K562 (cell line): ENCODE measurements around the gene PRPF18. TPM values are rescaled to one million over a fixed set of nuclear protein-coding genes. Genes with fewer than 3 reads are reported as not detected.

Source experiments
- ADNP ChIP-seq: fragments of 200-800 bp; sonication (Bioruptor generic); IDR thresholded peaks from 2 replicates; pipeline ENCODE4 v1.6.1; 2016; ENCODE audit warnings: missing genetic modification characterization, missing compliant biosample characterization
- CTBP1 ChIP-seq: fragments of 450-650 bp; IDR thresholded peaks from 2 replicates; pipeline ENCODE4 v1.6.1; 2016; ENCODE audit warnings: borderline replicate concordance
- CTCFL ChIP-seq: IDR thresholded peaks from 2 replicates; pipeline ENCODE4 v1.6.1; 2011; ENCODE audit warnings: borderline replicate concordance, low read depth, mild to moderate bottlenecking, moderate library complexity, low read length; ENCODE audit not compliant: insufficient read depth, poor library complexity, severe bottlenecking
- FOXP1 ChIP-seq: sonication (generic); formaldehyde crosslinking; IDR thresholded peaks from 2 replicates; pipeline ENCODE4 v1.8.0; 2022; ENCODE audit warnings: mild to moderate bottlenecking, missing genetic modification reagents
- IRF2 ChIP-seq: sonication (generic); formaldehyde crosslinking; IDR thresholded peaks from 2 replicates; pipeline ENCODE4 v1.8.1; 2022; ENCODE audit warnings: mild to moderate bottlenecking, missing genetic modification reagents
- KLF16 ChIP-seq: IDR thresholded peaks from 2 replicates; pipeline ENCODE4 v1.6.1; 2016; ENCODE audit warnings: antibody characterized with exemption
- MEIS2 ChIP-seq: fragments of 450-650 bp; IDR thresholded peaks from 2 replicates; pipeline ENCODE4 v1.6.1; 2014; ENCODE audit warnings: mild to moderate bottlenecking; ENCODE audit not compliant: partially characterized antibody
- PPARD ChIP-seq: fragments of 250-450 bp; sonication (Bioruptor Pico); IDR thresholded peaks from 2 replicates; pipeline ENCODE4 v1.8.0; 2022; ENCODE audit warnings: inconsistent platforms, mild to moderate bottlenecking, moderate library complexity
- RBFOX2 ChIP-seq: fragments of 200-400 bp; formaldehyde crosslinking; IDR thresholded peaks from 2 replicates; pipeline ENCODE4 v1.6.1; 2017; ENCODE audit warnings: low read depth, mild to moderate bottlenecking, low read length, moderate library complexity
- SMAD3 ChIP-seq: fragments of 450-650 bp; formaldehyde crosslinking; conservative IDR thresholded peaks from 2 replicates; pipeline ENCODE4 v1.4.0; 2020; ENCODE audit warnings: mild to moderate bottlenecking
- SRSF3 ChIP-seq: fragments of 200-400 bp; formaldehyde crosslinking; IDR thresholded peaks from 2 replicates; pipeline ENCODE4 v1.6.1; 2016; ENCODE audit warnings: mild to moderate bottlenecking, low read length, moderate library complexity; ENCODE audit not compliant: insufficient read depth
- SRSF7 ChIP-seq: fragments of 200-400 bp; formaldehyde crosslinking; optimal IDR thresholded peaks from 2 replicates; pipeline ENCODE3; 2017; ENCODE audit warnings: mild to moderate bottlenecking, low read depth, low read length
- SUPT5H ChIP-seq: fragments of 450-650 bp; IDR thresholded peaks from 2 replicates; pipeline ENCODE4 v1.6.1; 2016
- VEZF1 ChIP-seq: fragments of 200-800 bp; sonication (Bioruptor generic); IDR thresholded peaks from 2 replicates; pipeline ENCODE4 v1.6.1; 2017; ENCODE audit warnings: missing genetic modification characterization, missing compliant biosample characterization
- XRCC4 ChIP-seq: IDR thresholded peaks from one replicate; pipeline ENCODE4 v1.6.1; 2011; ENCODE audit not compliant: insufficient read depth, insufficient read length; ENCODE audit errors: extremely low read depth
- ZBED1 ChIP-seq: IDR thresholded peaks from 2 replicates; pipeline ENCODE4 v1.6.1; 2014
- ZBTB5 ChIP-seq: fragments of 450-650 bp; IDR thresholded peaks from 2 replicates; pipeline ENCODE4 v1.6.1; 2017; ENCODE audit warnings: antibody characterized with exemption
- ZNF133 ChIP-seq: fragments of 250-450 bp; sonication (Bioruptor Pico); IDR thresholded peaks from 2 replicates; pipeline ENCODE4 v1.4.0; 2020; ENCODE audit warnings: mild to moderate bottlenecking
- ZNF830 ChIP-seq: fragments of 250-450 bp; sonication (Bioruptor Pico); IDR thresholded peaks from 2 replicates; pipeline ENCODE4 v1.5.0; 2021; ENCODE audit warnings: mild to moderate bottlenecking
- polyA plus RNA-seq, 8 experiments: library from polyadenylated mRNA; depleted of rRNA in 4 of 8; stranded (reverse) in 5 of 8; unstranded in 3 of 8; fragments of >200 nt; fragmentation: Nextera tagmentation in 2 of 8; fragmentation: Illumina TruSeq in 1 of 8; extraction: Ambion mirVana in 2 of 8; extraction: Trizol in 1 of 8; gene quantifications; 2 replicates each; pipeline versions ENCODE4 v1.2.1 to v1.2.3, GENCODE V29; 2011 to 2014; ENCODE audit warnings: inconsistent platforms in 1 of 8, missing spikeins in 1 of 8
- total RNA-seq, 7 experiments: library from RNA; depleted of rRNA in 6 of 7; stranded (reverse); fragments of >200 nt in 6 of 7; fragmentation: Illumina TruSeq in 2 of 7; extraction: Trizol in 2 of 7; gene quantifications; 2 replicates each; pipeline versions ENCODE4 v1.2.1 to v1.2.3, GENCODE V29; 2011 to 2021; ENCODE audit warnings: low replicate concordance in 1 of 7
- TF ChIP-seq, protein P1 (sequence below): IDR thresholded peaks from 2 replicates; pipeline ENCODE4 v1.6.1; 2016; ENCODE audit warnings: missing genetic modification characterization, missing compliant biosample characterization
- TF ChIP-seq, protein P2 (sequence below): fragments of 450-650 bp; IDR thresholded peaks from 2 replicates; pipeline ENCODE4 v1.6.1; 2016; ENCODE audit warnings: antibody characterized with exemption

PRPF18 gene
- total and polyA plus RNA-seq, 9 of the 15 experiments (the other 6 are each of a cell fraction or from before 2014, with no cell fraction given), result 14.0 to 30.6 (median 23.1) TPM

DNA sequence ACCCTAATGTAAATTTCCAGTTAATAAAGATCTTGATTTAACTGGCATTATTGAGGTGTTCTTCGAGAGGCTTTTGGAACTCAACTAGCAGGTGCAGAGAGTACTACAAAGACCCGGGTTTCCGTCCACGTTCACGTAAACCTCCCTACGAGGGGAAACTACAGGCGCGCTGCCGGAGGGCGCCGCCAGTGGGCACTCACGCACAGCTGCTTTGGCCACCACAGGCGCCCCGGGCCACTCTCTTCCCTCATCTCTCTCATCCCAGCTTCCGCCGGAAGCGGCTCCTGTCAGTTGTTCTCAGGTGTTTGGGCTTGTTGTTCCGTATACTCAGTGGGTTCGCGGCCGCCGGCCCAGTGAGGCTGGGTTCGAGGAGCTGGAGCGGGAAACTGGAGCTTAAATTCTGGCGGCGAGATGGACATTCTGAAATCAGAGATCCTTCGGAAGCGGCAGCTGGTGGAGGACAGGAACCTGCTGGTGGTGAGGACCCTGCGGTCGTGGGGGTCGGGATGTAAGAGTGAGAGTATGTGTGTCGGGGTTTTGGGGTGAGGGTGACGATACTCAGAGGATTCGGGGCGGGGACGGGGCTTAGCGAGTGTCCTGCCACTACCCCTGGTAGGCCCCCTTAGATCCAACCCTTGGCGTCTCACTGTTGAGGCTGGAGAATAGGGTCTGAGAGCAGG, at the start of gene PRPF18 (continued):
- TF ChIP-seq ZBTB5, result no peak
- TF ChIP-seq, protein P1, sequence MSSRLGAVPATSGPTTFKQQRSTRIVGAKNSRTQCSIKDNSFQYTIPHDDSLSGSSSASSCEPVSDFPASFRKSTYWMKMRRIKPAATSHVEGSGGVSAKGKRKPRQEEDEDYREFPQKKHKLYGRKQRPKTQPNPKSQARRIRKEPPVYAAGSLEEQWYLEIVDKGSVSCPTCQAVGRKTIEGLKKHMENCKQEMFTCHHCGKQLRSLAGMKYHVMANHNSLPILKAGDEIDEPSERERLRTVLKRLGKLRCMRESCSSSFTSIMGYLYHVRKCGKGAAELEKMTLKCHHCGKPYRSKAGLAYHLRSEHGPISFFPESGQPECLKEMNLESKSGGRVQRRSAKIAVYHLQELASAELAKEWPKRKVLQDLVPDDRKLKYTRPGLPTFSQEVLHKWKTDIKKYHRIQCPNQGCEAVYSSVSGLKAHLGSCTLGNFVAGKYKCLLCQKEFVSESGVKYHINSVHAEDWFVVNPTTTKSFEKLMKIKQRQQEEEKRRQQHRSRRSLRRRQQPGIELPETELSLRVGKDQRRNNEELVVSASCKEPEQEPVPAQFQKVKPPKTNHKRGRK (tag), result no peak
- no peak for TF ChIP-seq SRSF3
- TF ChIP-seq CTBP1, result peak; percentile 45; the same call in 1 of the 2 replicates
- no peak for TF ChIP-seq ADNP (tag)
- peak; percentile 84 for TF ChIP-seq CTCFL
- TF ChIP-seq, protein P2, sequence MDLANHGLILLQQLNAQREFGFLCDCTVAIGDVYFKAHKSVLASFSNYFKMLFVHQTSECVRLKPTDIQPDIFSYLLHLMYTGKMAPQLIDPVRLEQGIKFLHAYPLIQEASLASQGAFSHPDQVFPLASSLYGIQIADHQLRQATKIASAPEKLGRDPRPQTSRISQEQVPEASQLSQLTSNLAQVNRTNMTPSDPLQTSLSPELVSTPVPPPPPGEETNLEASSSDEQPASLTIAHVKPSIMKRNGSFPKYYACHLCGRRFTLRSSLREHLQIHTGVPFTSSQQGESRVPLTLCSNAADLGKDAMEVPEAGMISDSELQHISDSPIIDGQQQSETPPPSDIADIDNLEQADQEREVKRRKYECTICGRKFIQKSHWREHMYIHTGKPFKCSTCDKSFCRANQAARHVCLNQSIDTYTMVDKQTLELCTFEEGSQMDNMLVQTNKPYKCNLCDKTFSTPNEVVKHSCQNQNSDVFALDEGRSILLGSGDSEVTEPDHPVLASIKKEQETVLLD, result no peak
- no peak for TF ChIP-seq FOXP1
- TF ChIP-seq ZNF830 (CRISPR knock-in tag), result 0 out of 2 replicates have a peak, but pooled peaks have one; percentile 40
- no peak for TF ChIP-seq SMAD3 (CRISPR knock-in tag)
- TF ChIP-seq RBFOX2, result peak; percentile 88
- TF ChIP-seq ZNF133, result no peak
- TF ChIP-seq ZBED1, result 0 out of 2 replicates have a peak, but pooled peaks have one; percentile 28
- TF ChIP-seq MEIS2, result peak; percentile 14
- no peak for TF ChIP-seq PPARD
- TF ChIP-seq KLF16, result peak; percentile 64; the same call in 1 of the 2 replicates
- TF ChIP-seq IRF2 (CRISPR knock-in tag), result no peak
- peak; percentile 82 for TF ChIP-seq SUPT5H
- no peak for TF ChIP-seq XRCC4
- no peak for TF ChIP-seq VEZF1
- no peak for TF ChIP-seq SRSF7
